HG03060 (cell line): Measurements from ENCODE around the gene OTOR.

Experiments
- ATAC-seq: cut with Tn5 transposase; IDR thresholded peaks from one replicate; pipeline ENCODE4 v1.9.1; 2021; ENCODE audit warnings: low read depth, moderate number of reproducible peaks; ENCODE audit not compliant: unreplicated experiment

The OTOR gene

GRCh38 chr20:16748308-16748900 lies at the start of gene OTOR:
Gene OTOR (plus strand): TSS chr20:16748358. CDS start chr20:16748402, 44 bp downstream.
- no peak for ATAC-seq

GRCh38 chr20:16699293-16699692 lies 48.9 kb upstream of the OTOR start:
- no peak for ATAC-seq

GRCh38 chr20:16701296-16701695 lies 46.9 kb upstream of the OTOR start:
- no peak for ATAC-seq

- ATAC-seq: no peak
These were observed 44.6 kb upstream of the OTOR start for GRCh38 chr20:16703570-16703969.

GRCh38 chr20:16707674-16708073 lies 40.5 kb upstream of the OTOR start:
- ATAC-seq: no peak

- ATAC-seq: no peak
These were observed 39.6 kb upstream of the OTOR start for GRCh38 chr20:16708602-16709001.

- ATAC-seq: peak; percentile 70
These were observed 39.1 kb upstream of the OTOR start for GRCh38 chr20:16709017-16709416.

- ATAC-seq: peak; percentile 50
These were observed 37.4 kb upstream of the OTOR start for GRCh38 chr20:16710781-16711180.

GRCh38 chr20:16711661-16712258 lies 36.4 kb upstream of the OTOR start:
- ATAC-seq: no peak

- no peak for ATAC-seq
These were observed 35.6 kb upstream of the OTOR start for GRCh38 chr20:16712511-16712947.

- no peak for ATAC-seq
These were observed 35.1 kb upstream of the OTOR start for GRCh38 chr20:16713066-16713465.

- no peak for ATAC-seq
These were observed 33.9 kb upstream of the OTOR start for GRCh38 chr20:16714242-16714641.

GRCh38 chr20:16714751-16715150 lies 33.4 kb upstream of the OTOR start:
- ATAC-seq: no peak

- ATAC-seq: no peak
These were observed 28.7 kb upstream of the OTOR start for GRCh38 chr20:16719421-16719820.

GRCh38 chr20:16729080-16729479 lies 19.1 kb upstream of the OTOR start:
- ATAC-seq: no peak

GRCh38 chr20:16729565-16730460 lies 18.3 kb upstream of the OTOR start, which contains the start of gene SNRPB2:
Gene SNRPB2 (plus strand): TSS chr20:16730026. CDS start chr20:16731703, 1,677 bp downstream.
- ATAC-seq: peak; percentile 99

- no peak for ATAC-seq
These were observed 15.5 kb upstream of the OTOR start for GRCh38 chr20:16732506-16733152.

- no peak for ATAC-seq
These were observed 7.6 kb upstream of the OTOR start for GRCh38 chr20:16740365-16741072.

GRCh38 chr20:16744178-16744807 lies 3.9 kb upstream of the OTOR start:
- no peak for ATAC-seq

GRCh38 chr20:16745204-16745603 lies 3.0 kb upstream of the OTOR start:
- no peak for ATAC-seq
